HG03558 (cell line): Measurements from ENCODE around the gene SEL1L3.
"Not testable (repeated sequence)": the region's sequence is repeated elsewhere in the genome, so short reads cannot be mapped to it uniquely, and the experiment has no call there.

Source experiments
- ATAC-seq: cut with Tn5 transposase; IDR thresholded peaks from one replicate; pipeline ENCODE4 v1.9.1; 2021; ENCODE audit warnings: moderate number of reproducible peaks; ENCODE audit not compliant: unreplicated experiment; ENCODE audit errors: extremely low read depth

The SEL1L3 gene

GRCh38 chr4:25879991-25880651 lies 17.3 kb upstream of the SEL1L3 start:
- peak; percentile 28 for ATAC-seq

- no peak for ATAC-seq
Observed at GRCh38 chr4:25879587-25879986, 16.8 kb upstream of the SEL1L3 start.

DNA sequence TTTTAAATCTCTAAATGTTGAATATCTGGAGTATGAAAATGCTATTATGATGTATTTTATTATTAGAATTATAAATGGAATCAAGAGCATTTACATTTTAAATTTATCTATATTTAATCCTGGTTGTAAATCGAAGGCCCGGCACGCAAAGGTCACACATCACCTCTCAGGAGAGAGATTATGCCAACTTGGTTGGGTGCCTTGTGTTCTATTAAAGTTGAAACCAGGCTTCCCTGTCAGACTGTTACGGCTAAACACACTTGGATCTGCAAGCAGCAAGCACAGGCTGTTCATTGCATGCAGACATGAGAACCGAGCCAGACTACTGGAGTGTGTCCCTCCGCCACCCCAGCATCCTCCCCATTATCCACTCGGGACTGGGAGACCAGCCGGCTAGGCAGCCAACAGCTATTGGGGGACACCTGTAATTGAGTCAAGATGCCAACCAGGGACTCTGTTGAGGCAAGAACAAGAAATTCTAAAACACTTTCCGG lies 16.4 kb upstream of the SEL1L3 start:
- ATAC-seq: no peak

- no peak for ATAC-seq
Observed at GRCh38 chr4:25878676-25879075, 15.9 kb upstream of the SEL1L3 start.

GRCh38 chr4:25875281-25875745 lies 12.5 kb upstream of the SEL1L3 start:
- peak; percentile 31 for ATAC-seq

GRCh38 chr4:25874655-25875054 lies 11.9 kb upstream of the SEL1L3 start:
- peak; percentile 29 for ATAC-seq

DNA sequence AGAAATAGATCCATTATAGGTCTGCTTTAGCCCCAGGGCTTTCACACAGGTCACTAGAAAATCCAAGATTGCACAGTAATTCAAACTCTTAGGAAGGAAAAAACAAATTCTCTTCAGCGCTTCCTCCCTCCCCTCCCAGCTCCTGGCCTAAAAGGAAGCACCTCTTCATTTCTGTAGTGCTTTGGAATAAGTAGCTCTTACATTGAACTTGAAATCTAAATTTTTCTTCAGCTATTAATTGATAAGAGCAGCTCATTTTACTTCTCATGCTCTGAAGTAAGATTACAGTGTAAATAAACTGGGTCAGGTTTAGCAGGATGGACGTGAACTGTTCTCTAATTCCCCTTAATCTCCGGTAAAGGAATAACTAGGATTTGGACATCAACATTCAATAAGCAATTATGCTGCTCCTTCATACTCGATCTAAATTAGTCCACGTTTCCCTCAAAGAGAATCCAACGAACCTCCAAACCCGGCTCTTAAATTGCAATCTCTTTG lies 10.9 kb upstream of the SEL1L3 start:
- no peak for ATAC-seq

DNA sequence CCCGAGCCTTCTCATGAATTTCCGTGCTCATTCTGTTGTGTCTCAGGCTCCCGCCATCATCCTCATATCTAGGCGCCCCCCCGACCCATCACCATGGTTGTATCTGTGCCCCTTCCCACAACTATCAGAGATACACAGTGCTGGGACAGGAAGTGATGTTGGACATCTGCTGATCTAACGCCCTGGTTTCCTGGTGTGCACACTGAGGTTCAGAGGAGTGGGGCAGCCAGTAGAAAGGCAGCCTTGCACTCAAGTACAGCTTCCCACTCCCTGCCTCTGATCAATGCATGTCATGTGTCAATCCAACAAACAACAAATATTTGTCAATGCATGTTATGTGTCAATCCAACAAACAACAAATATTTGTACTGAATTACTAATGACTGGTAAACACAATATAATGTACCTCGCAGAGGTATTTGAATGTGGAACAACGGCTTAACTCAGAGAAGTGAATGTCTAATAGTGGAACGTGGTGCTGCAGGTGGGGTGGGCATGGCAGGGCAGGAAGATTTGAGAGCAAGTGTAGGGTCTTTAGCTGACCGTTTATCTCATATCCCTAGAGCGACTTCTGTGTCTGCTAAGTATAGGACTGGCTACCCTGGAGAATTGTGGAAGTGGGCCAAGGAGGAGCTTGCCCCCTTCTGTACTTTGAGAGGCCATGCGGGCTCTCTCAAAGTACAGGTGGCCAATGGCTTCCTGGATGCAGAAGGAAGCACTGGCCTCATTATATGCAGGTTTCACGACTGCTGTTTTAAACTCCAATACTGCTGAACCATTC lies 10.3 kb upstream of the SEL1L3 start:
- no peak for ATAC-seq

- ATAC-seq: no peak
Observed at GRCh38 chr4:25870081-25870480, 7.3 kb upstream of the SEL1L3 start.

- ATAC-seq: no peak
Observed at GRCh38 chr4:25867781-25868294, 5.0 kb upstream of the SEL1L3 start.

DNA sequence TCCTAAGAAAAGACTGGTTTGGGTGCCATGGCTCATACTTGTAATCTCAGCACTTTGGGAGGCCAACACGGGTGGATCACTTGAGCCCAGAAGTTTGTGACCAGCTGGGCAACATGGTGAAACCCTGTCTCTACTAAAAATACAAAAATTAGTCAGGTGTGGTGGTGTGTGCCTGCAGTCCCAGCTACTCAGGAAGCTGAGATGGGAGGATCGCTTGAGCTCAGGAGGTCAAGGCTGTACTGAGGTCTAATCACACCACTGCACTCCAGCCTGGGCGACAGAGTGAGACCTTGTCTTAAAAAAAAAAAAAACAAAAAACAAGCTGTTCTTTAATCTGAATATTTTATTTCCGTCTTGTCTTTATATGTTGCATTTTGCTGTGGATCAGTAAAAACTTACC lies 3.6 kb upstream of the SEL1L3 start:
- ATAC-seq: not testable (repeated sequence)

DNA sequence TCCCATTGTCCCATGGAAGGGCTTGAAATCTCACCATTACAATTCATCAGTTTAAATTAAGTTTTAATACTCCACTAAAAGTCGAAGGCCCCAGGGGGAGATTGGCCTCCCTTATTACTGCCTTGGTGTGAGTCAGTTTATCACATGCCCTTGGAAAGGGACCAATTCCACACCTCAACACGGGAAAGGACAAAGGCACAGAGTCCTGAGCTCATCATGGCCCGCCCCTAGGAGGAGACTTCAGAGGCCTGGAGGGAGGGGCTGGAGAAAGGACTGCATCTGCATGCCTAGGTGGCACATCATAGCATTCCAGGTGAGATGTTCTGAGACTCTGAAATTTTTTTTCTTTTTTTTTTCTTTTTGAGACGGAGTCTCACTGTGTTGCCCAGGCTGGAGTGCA lies 2.8 kb upstream of the SEL1L3 start:
- ATAC-seq: no peak

- ATAC-seq: no peak
Observed at GRCh38 chr4:25863831-25864418, 1.1 kb upstream of the SEL1L3 start.

DNA sequence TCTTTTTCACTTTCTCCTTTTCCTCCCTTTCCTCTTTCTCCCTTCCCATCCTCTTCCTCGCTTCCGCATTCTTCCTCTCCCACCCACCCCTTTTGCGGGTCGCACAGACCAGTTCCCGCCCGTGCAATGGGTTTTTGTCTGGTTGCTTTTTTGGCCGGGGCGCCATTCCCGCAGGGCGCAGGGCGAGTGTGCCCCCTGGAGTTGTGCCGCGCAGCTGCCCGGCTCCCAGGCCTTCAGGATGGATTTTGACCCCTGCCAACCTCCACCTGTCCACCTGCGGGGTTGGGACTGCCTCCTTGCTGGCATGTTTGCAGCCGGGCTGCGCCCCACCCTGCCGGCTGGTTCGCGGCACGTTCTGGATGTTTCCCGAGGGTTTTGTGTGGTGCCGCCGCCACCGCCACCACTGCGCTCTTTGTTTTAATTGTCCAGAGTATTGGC lies 578 bp upstream of the SEL1L3 start:
- no peak for ATAC-seq

GRCh38 chr4:25861951-25862410 lies 807 bp downstream of the SEL1L3 start:
- ATAC-seq: no peak

GRCh38 chr4:25861280-25861950 lies 1.4 kb downstream of the SEL1L3 start:
- ATAC-seq: no peak

DNA sequence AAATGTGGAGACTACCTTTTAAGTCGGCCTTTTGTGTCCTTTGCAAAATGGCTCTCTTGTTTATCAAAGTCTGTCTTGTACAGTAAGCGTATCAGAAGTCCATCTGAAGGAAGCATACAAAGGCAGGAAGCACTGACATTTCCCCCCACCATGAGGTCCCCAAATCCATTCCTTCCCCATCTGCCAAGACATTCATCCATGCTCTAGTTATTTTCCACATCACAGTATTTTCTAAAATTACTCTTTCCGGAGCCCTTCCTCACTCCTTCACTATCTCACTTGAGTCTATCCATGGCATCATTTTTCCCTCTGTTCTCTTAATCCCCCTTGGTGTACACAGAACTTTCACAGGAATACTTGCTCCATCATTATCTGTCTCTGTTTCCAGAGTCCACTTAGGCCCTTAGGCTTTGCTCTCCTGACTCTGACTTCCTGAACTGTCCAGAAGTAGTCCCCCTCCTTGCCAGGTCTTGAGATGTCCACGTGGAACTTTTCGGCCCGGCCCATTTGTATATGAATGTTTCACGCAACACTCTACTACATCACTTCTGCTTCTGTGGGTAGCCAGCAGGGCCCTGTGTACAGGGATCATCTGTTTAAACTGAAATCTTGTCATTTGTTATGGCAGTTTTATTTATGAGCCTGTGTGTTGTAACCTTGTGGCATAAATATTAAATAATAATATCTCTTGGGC lies 2.1 kb downstream of the SEL1L3 start:
- ATAC-seq: no peak

- ATAC-seq: no peak
Observed at GRCh38 chr4:25859429-25860148, 3.2 kb downstream of the SEL1L3 start.

GRCh38 chr4:25857851-25858400 lies 4.9 kb downstream of the SEL1L3 start:
- no peak for ATAC-seq
